ENCODE results near the gene CSF3R.

DNA sequence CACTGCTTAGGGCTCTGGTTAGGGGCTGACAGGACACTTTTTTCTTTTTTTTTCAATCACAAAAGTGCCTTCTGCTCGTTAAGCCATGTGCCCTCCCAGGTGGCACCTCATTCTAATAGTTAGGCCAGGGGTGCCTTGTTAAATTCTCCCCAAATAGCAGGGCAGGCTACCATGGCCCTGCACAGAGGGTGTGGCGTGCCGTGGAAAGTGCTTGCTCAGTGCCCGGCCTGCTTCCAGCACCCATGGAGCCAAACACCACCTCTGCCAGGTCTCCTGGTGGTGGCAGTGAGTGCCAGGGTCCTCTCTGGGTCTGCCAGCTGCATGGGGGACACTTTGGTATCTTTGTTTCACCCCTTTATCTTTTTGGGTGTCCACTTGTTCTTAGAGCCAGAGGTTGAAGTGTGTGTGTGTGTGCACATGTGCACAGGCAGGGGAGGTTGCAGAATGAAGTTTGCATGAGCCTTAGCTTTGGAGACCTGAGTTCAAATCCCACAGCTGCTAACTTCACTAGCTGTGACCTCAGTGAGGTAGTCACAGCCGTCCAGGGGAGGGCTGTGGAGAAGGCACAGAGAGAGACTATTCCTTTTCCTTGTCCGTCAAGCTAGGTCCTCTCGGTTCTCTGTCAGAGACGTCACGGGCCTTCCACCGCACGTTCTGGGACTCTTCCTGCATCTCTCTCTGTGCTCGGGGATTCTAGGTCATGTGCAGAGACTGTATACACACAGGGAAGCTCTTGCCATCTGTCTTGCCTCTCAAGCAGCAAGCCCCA, 39.9 kb upstream of the CSF3R start:
- TF ChIP-seq POLR2AphosphoS5 (IDR thresholded peaks at IDR 0.05; ENCODE audit: low read depth, low read length) (no peak), TAF1 (IDR thresholded peaks at IDR 0.05; ENCODE audit: borderline replicate concordance, insufficient read depth, low read length) (no peak), SIN3A (IDR thresholded peaks at IDR 0.05; ENCODE audit: borderline replicate concordance, insufficient read depth, low read length) (no peak)
- TF ChIP-seq, protein P1, sequence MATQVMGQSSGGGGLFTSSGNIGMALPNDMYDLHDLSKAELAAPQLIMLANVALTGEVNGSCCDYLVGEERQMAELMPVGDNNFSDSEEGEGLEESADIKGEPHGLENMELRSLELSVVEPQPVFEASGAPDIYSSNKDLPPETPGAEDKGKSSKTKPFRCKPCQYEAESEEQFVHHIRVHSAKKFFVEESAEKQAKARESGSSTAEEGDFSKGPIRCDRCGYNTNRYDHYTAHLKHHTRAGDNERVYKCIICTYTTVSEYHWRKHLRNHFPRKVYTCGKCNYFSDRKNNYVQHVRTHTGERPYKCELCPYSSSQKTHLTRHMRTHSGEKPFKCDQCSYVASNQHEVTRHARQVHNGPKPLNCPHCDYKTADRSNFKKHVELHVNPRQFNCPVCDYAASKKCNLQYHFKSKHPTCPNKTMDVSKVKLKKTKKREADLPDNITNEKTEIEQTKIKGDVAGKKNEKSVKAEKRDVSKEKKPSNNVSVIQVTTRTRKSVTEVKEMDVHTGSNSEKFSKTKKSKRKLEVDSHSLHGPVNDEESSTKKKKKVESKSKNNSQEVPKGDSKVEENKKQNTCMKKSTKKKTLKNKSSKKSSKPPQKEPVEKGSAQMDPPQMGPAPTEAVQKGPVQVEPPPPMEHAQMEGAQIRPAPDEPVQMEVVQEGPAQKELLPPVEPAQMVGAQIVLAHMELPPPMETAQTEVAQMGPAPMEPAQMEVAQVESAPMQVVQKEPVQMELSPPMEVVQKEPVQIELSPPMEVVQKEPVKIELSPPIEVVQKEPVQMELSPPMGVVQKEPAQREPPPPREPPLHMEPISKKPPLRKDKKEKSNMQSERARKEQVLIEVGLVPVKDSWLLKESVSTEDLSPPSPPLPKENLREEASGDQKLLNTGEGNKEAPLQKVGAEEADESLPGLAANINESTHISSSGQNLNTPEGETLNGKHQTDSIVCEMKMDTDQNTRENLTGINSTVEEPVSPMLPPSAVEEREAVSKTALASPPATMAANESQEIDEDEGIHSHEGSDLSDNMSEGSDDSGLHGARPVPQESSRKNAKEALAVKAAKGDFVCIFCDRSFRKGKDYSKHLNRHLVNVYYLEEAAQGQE (IDR thresholded peaks at IDR 0.05; ENCODE audit: insufficient read depth in 1 of 2, low read depth in 2 of 2, low read length in 2 of 2), result no peak
